ENCODE measurements around the gene SLC16A7.
"Not testable (repeated sequence)": the region's sequence is repeated elsewhere in the genome, so short reads cannot be mapped to it uniquely, and the experiment has no call there.

Gene SLC16A7

GRCh38 chr12:59736359-59736758 is 140.5 kb downstream of the SLC16A7 start:
- DNase-seq (ENCODE audit: low read depth in 2 of 2), result no peak

- DNase-seq (ENCODE audit: low read depth in 2 of 2), result no peak
Measured at GRCh38 chr12:59736786-59737185, 141.0 kb downstream of the SLC16A7 start.

GRCh38 chr12:59737725-59738463 is 142.1 kb downstream of the SLC16A7 start:
- no peak for DNase-seq (ENCODE audit: low read depth in 2 of 2)

GRCh38 chr12:59742841-59743240 is 147.0 kb downstream of the SLC16A7 start:
- DNase-seq (ENCODE audit: low read depth in 2 of 2), result no peak

GRCh38 chr12:59744564-59744963 is 148.7 kb downstream of the SLC16A7 start:
- no peak for DNase-seq (ENCODE audit: low read depth in 2 of 2)

- DNase-seq (ENCODE audit: low read depth in 2 of 2), result not testable (repeated sequence)
Measured at GRCh38 chr12:59751091-59751490, 155.3 kb downstream of the SLC16A7 start.

GRCh38 chr12:59761542-59761941 is 165.7 kb downstream of the SLC16A7 start:
- DNase-seq (ENCODE audit: low read depth in 2 of 2), result no peak

GRCh38 chr12:59763835-59764234 is 168.0 kb downstream of the SLC16A7 start:
- DNase-seq (ENCODE audit: low read depth in 2 of 2), result no peak

- no peak for DNase-seq (ENCODE audit: low read depth in 2 of 2)
Measured at GRCh38 chr12:59768031-59768430, 172.2 kb downstream of the SLC16A7 start.

- DNase-seq (ENCODE audit: low read depth in 2 of 2), result no peak
Measured at GRCh38 chr12:59780605-59781135, 184.8 kb downstream of the SLC16A7 start.

GRCh38 chr12:59787610-59788009 is 191.8 kb downstream of the SLC16A7 start:
- DNase-seq (ENCODE audit: low read depth in 2 of 2), result no peak

GRCh38 chr12:59792647-59793046 is 196.8 kb downstream of the SLC16A7 start:
- no peak for DNase-seq (ENCODE audit: low read depth in 2 of 2)

- DNase-seq (ENCODE audit: low read depth in 2 of 2), result no peak
Measured at GRCh38 chr12:59803735-59804134, 207.9 kb downstream of the SLC16A7 start.

GRCh38 chr12:59808317-59808910 is 212.6 kb downstream of the SLC16A7 start:
- no peak for DNase-seq (ENCODE audit: low read depth in 2 of 2)

- DNase-seq (ENCODE audit: low read depth in 2 of 2), result no peak
Measured at GRCh38 chr12:59811991-59812390, 216.2 kb downstream of the SLC16A7 start.

GRCh38 chr12:59812716-59813115 is 216.9 kb downstream of the SLC16A7 start:
- DNase-seq (ENCODE audit: low read depth in 2 of 2), result no peak

- no peak for DNase-seq (ENCODE audit: low read depth in 2 of 2)
Measured at GRCh38 chr12:59820594-59821011, 224.8 kb downstream of the SLC16A7 start.

- no peak for DNase-seq (ENCODE audit: low read depth in 2 of 2)
Measured at GRCh38 chr12:59823567-59823966, 227.7 kb downstream of the SLC16A7 start.

GRCh38 chr12:59827767-59828166 is 231.9 kb downstream of the SLC16A7 start:
- DNase-seq (ENCODE audit: low read depth in 2 of 2), result no peak

GRCh38 chr12:59828521-59828920 is 232.7 kb downstream of the SLC16A7 start:
- no peak for DNase-seq (ENCODE audit: low read depth in 2 of 2)

- no peak for DNase-seq (ENCODE audit: low read depth in 2 of 2)
Measured at GRCh38 chr12:59833408-59833807, 237.6 kb downstream of the SLC16A7 start.

GRCh38 chr12:59834659-59835474 is 239.0 kb downstream of the SLC16A7 start:
- DNase-seq (ENCODE audit: low read depth in 2 of 2), result no peak
